Measurements from ENCODE around the gene FBXW4. TPM values are rescaled to one million over a fixed set of nuclear protein-coding genes. Genes with fewer than 3 reads are reported as not detected.

The FBXW4 gene
- total RNA-seq, 2 experiments from 2014 or later = 37.6 to 38.2 TPM

- TF ChIP-seq CTCF (IDR thresholded peaks at IDR 0.05) = no peak
- ATAC-seq (no peak), DNase-seq (no peak)
- no peaks in the 10 kb centered on the region for H3K9me3 Mint-ChIP-seq
- ChIA-PET POLR2A (interaction anchor here (0.9 kb wide), 1 partner anchor 11 kb away, joined by 5 read pairs; no protein-coding TSS in a partner anchor), CTCF (interaction anchor here (1.0 to 2.2 kb wide), 3 partner anchors 204 to 363 kb away, joined by 3 to 8 read pairs (median 4); no protein-coding TSS in a partner anchor)
- H3K4me1 Mint-ChIP-seq (ENCODE audit: low read depth) = no peaks in the 10 kb centered on the region
- peaks cover 4% of the 10 kb centered on the region for H3K36me3 Mint-ChIP-seq (ENCODE audit: low read depth)
- H3K4me3 Mint-ChIP-seq = no peak overlapping the region
- intact Hi-C loops (cut with micrococcal nuclease) = no loop called here
- H3K27me3 Mint-ChIP-seq = no peaks in the 10 kb centered on the region
- H3K27ac Mint-ChIP-seq = no peak overlapping the region
Measured at GRCh38 chr10:101577121-101577871, 117.7 kb downstream of the FBXW4 start.

DNA sequence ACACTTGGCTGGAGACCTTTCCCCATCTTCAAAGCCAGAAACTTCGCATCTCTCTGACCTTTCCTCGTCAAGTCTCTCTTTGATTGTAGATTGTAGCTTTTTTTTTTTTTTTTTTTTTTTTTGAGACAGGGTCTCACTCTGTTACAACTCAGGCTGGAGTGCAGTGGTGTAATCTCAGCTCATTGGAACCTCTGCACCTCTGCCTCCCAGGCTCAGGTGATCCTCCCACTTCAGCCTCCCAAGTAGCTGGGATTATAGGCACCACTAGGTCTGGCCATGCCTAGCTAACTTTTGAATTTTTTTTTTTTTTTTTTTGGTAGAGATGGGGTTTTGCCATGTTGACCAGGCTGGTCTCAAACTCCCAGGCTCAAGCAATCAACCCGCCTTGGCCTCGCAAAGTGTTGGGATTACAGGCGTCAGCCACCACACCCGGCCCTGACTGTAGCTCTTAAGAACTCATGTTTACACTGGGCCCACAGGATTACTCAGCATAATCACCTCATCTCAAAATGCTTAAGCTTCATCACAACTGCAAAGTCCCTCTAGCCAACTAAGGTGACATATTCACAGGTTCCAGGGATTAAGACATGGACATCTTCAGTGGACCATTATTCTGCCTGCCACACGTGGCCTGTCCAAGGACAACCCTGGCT is 118.6 kb downstream of the FBXW4 start:
- TF ChIP-seq CTCF (IDR thresholded peaks at IDR 0.05) = no peak
- CTCF ChIA-PET = interaction anchor here (0.9 to 1.6 kb wide), 3 partner anchors 9 to 481 kb away, joined by 3 to 4 read pairs (median 3); no protein-coding TSS in a partner anchor
- Mint-ChIP-seq H3K36me3 (ENCODE audit: low read depth) (no peaks in the 10 kb centered on the region), H3K4me3 (no peak overlapping the region), H3K9me3 (no peaks in the 10 kb centered on the region), H3K4me1 (ENCODE audit: low read depth) (no peaks in the 10 kb centered on the region), H3K27me3 (no peaks in the 10 kb centered on the region), H3K27ac (no peak overlapping the region)
- ATAC-seq (no peak), DNase-seq (no peak)
- intact Hi-C loops (cut with micrococcal nuclease) = no loop called here
- POLR2A ChIA-PET = interaction anchor here (1.3 to 1.5 kb wide), 2 partner anchors 11 to 19 kb away, joined by 4 read pairs; no protein-coding TSS in a partner anchor

DNA sequence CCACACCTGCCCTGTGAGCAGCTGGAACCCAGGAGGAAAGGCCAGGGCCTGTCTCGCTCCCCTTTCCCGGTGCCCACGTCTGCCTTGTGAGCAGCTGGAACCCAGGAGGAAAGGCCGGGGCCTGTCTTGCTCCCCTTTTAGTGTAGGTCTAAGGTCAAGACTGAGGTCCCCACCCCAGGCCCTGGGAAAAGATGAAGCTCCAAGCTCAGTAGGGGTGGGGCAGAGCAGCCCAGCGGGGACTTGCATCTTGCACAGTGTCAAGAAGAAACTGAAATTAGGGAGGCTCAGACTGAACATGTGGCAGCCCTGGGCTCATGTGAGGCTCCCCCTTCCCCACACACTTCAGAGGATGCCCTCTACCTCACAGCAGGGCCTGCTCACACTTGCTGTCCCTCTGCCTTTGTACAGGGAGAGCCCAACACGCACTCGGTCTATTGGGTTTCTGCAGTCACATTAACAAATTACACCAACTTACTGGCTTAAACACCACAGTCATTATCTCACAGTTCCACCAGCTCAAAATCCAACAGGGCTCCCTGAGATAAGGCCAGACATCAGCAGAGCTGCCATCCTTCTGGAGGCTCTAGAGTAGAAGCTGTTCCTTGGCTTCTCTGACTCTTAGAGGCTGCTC is 119.3 kb downstream of the FBXW4 start:
- Mint-ChIP-seq H3K36me3 (ENCODE audit: low read depth) (no peaks in the 10 kb centered on the region), H3K27ac (no peak overlapping the region), H3K9me3 (no peaks in the 10 kb centered on the region), H3K4me3 (no peak overlapping the region), H3K27me3 (no peaks in the 10 kb centered on the region), H3K4me1 (ENCODE audit: low read depth) (peaks cover 2% of the 10 kb centered on the region)
- no peak for DNase-seq
- ChIA-PET POLR2A (interaction anchor here (1.3 to 1.5 kb wide), 2 partner anchors 10 to 19 kb away, joined by 4 read pairs; no protein-coding TSS in a partner anchor), CTCF (interaction anchor here (0.9 to 1.6 kb wide), 4 partner anchors 10 to 480 kb away, joined by 3 to 4 read pairs (median 3); no protein-coding TSS in a partner anchor)
- intact Hi-C loops (cut with micrococcal nuclease) = no loop called here
- no peak for ATAC-seq
- no peak for TF ChIP-seq CTCF (IDR thresholded peaks at IDR 0.05)

DNA sequence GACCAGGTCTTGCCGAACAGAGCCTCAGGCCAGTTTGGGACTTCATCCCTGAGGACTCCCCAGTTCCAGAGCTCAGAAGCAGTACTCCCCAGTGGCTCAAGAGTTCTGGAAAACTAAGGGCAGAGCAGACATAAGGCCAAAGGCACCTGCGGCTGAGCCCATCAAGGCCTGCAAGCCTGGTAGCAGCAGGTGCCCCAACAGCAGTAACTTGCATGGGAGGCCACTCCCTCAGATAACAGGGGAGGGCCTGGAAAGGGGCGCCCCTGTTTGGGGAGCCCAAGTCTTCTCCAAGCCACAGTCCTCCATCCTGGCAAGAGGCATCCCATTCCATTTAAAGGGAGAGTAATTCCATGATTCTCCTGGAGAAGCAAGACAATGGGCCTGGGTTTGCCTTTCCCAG is 119.9 kb downstream of the FBXW4 start:
- Mint-ChIP-seq H3K4me1 (ENCODE audit: low read depth) (peaks cover 5% of the 10 kb centered on the region), H3K36me3 (ENCODE audit: low read depth) (no peaks in the 10 kb centered on the region), H3K4me3 (no peak overlapping the region), H3K9me3 (no peaks in the 10 kb centered on the region), H3K27me3 (no peaks in the 10 kb centered on the region), H3K27ac (no peak overlapping the region)
- intact Hi-C loops (cut with micrococcal nuclease) = no loop called here
- ATAC-seq (no peak), DNase-seq (no peak)
- ChIA-PET CTCF (interaction anchor here (1.5 kb wide), 1 partner anchor 28 kb away, joined by 3 read pairs; no protein-coding TSS in a partner anchor), POLR2A (interaction anchor here (1.3 to 1.5 kb wide), 2 partner anchors 10 to 20 kb away, joined by 4 read pairs; no protein-coding TSS in a partner anchor)
- TF ChIP-seq CTCF (IDR thresholded peaks at IDR 0.05) = no peak
